A673 (cell line): Measurements from ENCODE around the gene IFITM1. TPM values are rescaled to one million over a fixed set of nuclear protein-coding genes. Genes with fewer than 3 reads are reported as not detected.
"Not testable (repeated sequence)": the region's sequence is repeated elsewhere in the genome, so short reads cannot be mapped to it uniquely, and the experiment has no call there.

Source experiments
- BruUV-seq: library from RNA; stranded (reverse); fragments of 400-500 nt; replicated peaks from 2 replicates; lab custom pipeline; 2021; lab: Mats Ljungman, UMichigan
- CTCF ChIA-PET: fragments of 300-600 bp; sonication (Branson Sonifier 250); formaldehyde crosslinking; loops from one replicate; lab custom pipeline; 2022; ENCODE audit warnings: antibody characterized with exemption; lab: Charles Lee
- POLR2A ChIA-PET: fragments of 300-600 bp; sonication (Branson Sonifier 250); formaldehyde crosslinking; loops from one replicate; lab custom pipeline; 2022; ENCODE audit warnings: antibody characterized with exemption; ENCODE audit not compliant: low non-redundant PET; lab: Charles Lee
- DNase-seq: peaks from one replicate; pipeline ENCODE4 v3.0.0-alpha.2; 2015; ENCODE audit warnings: low spot score
- H3K27ac ChIP-seq: fragments of 200-600 bp; sonication (generic); 2 replicates; pipeline ENCODE4 v1.5.1; 2016; ENCODE audit warnings: mixed run types, low read depth, mild to moderate bottlenecking, mixed read lengths, antibody characterized with exemption, low read length; ENCODE audit not compliant: poor library complexity, severe bottlenecking
- H3K27me3 ChIP-seq: fragments of 200-600 bp; sonication (generic); replicated peaks from 2 replicates; pipeline ENCODE4 v1.6.1; 2017; ENCODE audit warnings: mixed run types, low read depth, mild to moderate bottlenecking, mixed read lengths, antibody characterized with exemption, low read length; ENCODE audit not compliant: insufficient read depth, poor library complexity
- H3K36me3 ChIP-seq: fragments of 200-600 bp; sonication (generic); 2 replicates; pipeline ENCODE4 v1.6.1; 2016; ENCODE audit warnings: mixed run types, mild to moderate bottlenecking, mixed read lengths, antibody characterized with exemption, low read length; ENCODE audit not compliant: insufficient read depth, poor library complexity, severe bottlenecking
- H3K4me1 ChIP-seq: fragments of 200-600 bp; sonication (generic); 2 replicates; pipeline ENCODE4 v1.6.1; 2017; ENCODE audit warnings: mixed run types, mild to moderate bottlenecking, mixed read lengths, antibody characterized with exemption, low read length; ENCODE audit not compliant: insufficient read depth, poor library complexity, severe bottlenecking
- H3K4me3 ChIP-seq: fragments of 200-600 bp; sonication (generic); 2 replicates; pipeline ENCODE4 v1.5.1; 2016; ENCODE audit warnings: low read depth, mixed run types, mild to moderate bottlenecking, mixed read lengths, low read length; ENCODE audit not compliant: poor library complexity, severe bottlenecking
- H3K9me3 ChIP-seq: fragments of 200-600 bp; sonication (generic); 2 replicates; pipeline ENCODE4 v1.6.1; 2016; ENCODE audit warnings: mixed run types, low read depth, mild to moderate bottlenecking, mixed read lengths, antibody characterized with exemption, low read length; ENCODE audit not compliant: poor library complexity, severe bottlenecking
- CTCF ChIP-seq: fragments of 300-800, 200-600 bp; sonication (generic); conservative IDR thresholded peaks from 2 replicates; pipeline ENCODE4 v1.5.1; 2017; ENCODE audit warnings: low read depth, mild to moderate bottlenecking, antibody characterized with exemption, low read length, moderate library complexity, mixed read lengths
- EZH2 ChIP-seq: fragments of 200-600 bp; sonication (generic); IDR thresholded peaks from 2 replicates; pipeline ENCODE4 v1.6.1; 2017; ENCODE audit warnings: borderline replicate concordance, low read depth, mild to moderate bottlenecking, mixed read lengths, antibody characterized with exemption, low read length; ENCODE audit not compliant: poor library complexity, severe bottlenecking
- intact Hi-C: fragments of 100-400 bp; cut with micrococcal nuclease; formaldehyde crosslinking; loops from one replicate; pipeline ENCODE4 v1.10.0; 2022; ENCODE audit not compliant: unreplicated experiment
- total RNA-seq: library from RNA; stranded (reverse); gene quantifications from 2 replicates; pipeline ENCODE4 v1.2.3, GENCODE V29; 2021

Gene IFITM1
- total RNA-seq, 1 experiment from 2014 or later, result 24.4 TPM

GRCh38 chr11:327581-327923, 13.7 kb downstream of the IFITM1 start:
- no peak overlapping the region for H3K4me3 ChIP-seq
- BruUV-seq, result no TSS peak
- POLR2A ChIA-PET, result no interaction called here
- intact Hi-C loops, result no loop called here
- no peaks in the 10 kb centered on the region for H3K27me3 ChIP-seq
- H3K9me3 ChIP-seq, result no peaks in the 10 kb centered on the region
- DNase-seq, result no peak
- H3K27ac ChIP-seq, result no peak overlapping the region
- TF ChIP-seq EZH2, result no peak
- no peak for TF ChIP-seq CTCF
- H3K4me1 ChIP-seq, result peaks cover 5% of the 10 kb centered on the region
- H3K36me3 ChIP-seq, result no peaks in the 10 kb centered on the region
- CTCF ChIA-PET, result no interaction called here

GRCh38 chr11:328012-328411, 14.2 kb downstream of the IFITM1 start:
- POLR2A ChIA-PET, result no interaction called here
- no peak for DNase-seq

GRCh38 chr11:328516-329100, 14.8 kb downstream of the IFITM1 start:
- H3K4me3 ChIP-seq, POLR2A ChIA-PET, H3K4me1 ChIP-seq, H3K36me3 ChIP-seq, H3K9me3 ChIP-seq, CTCF ChIA-PET, intact Hi-C loops, H3K27ac ChIP-seq, DNase-seq, BruUV-seq, H3K27me3 ChIP-seq: not testable (repeated sequence)

More at GRCh38 chr11:328012-328411, 14.2 kb downstream of the IFITM1 start:
- CTCF ChIA-PET, result no interaction called here
- no peaks in the 10 kb centered on the region for H3K27me3 ChIP-seq
- TF ChIP-seq CTCF, result no peak
- no peak for TF ChIP-seq EZH2
- H3K36me3 ChIP-seq, result no peaks in the 10 kb centered on the region
- H3K9me3 ChIP-seq, result no peaks in the 10 kb centered on the region
- no TSS peak for BruUV-seq
- peaks cover 5% of the 10 kb centered on the region for H3K4me1 ChIP-seq
- intact Hi-C loops, result no loop called here
- no peak overlapping the region for H3K4me3 ChIP-seq
- H3K27ac ChIP-seq, result no peak overlapping the region

GRCh38 chr11:329886-330253, 16.0 kb downstream of the IFITM1 start:
- TF ChIP-seq EZH2, result no peak
- no peak for TF ChIP-seq CTCF
- BruUV-seq, result no TSS peak
- ChIA-PET CTCF (no interaction called here), POLR2A (no interaction called here)
- no peak for DNase-seq
- Histone ChIP-seq H3K4me1 (peaks cover 10% of the 10 kb centered on the region), H3K9me3 (no peaks in the 10 kb centered on the region), H3K36me3 (no peaks in the 10 kb centered on the region), H3K27me3 (no peaks in the 10 kb centered on the region), H3K4me3 (no peak overlapping the region), H3K27ac (no peak overlapping the region)
- intact Hi-C loops, result no loop called here
